Measurements from ENCODE around the gene ARPC4. TPM values are rescaled to one million over a fixed set of nuclear protein-coding genes. Genes with fewer than 3 reads are reported as not detected.

ARPC4 gene
- total and polyA plus RNA-seq, 10 of the 15 experiments (the other 5 are each of a cell fraction or from before 2014, with no cell fraction given) = 42.0 to 354 (median 268) TPM

DNA sequence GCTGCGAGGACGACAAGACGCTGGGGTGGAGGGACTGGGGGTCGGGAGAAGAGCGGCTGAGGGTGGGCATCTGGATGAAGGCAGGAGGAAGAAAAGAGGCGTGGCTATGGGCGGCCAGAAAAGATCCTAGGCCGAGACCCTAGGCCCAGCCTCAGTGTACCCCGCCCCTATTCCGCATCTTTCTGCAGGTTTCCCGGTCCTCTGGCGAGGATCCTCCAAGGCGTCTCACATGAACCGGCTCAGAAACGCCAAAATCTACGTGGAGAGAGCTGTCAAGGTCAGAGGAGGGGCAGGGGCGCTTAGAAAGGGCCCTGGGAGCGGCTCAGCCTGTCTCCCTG lies 17.5 kb downstream of the ARPC4 start:
- Histone ChIP-seq H3K79me2 (ENCODE audit: control insufficient read depth, insufficient read depth, low read length) (no peaks in the 10 kb centered on the region), H3K9ac (ENCODE audit: control insufficient read depth, insufficient read depth, low read length) (peak overlapping the region; percentile 80), H4K20me1 (ENCODE audit: control insufficient read depth, insufficient read depth) (no peaks in the 10 kb centered on the region), H3K4me1 (ENCODE audit: control insufficient read depth, insufficient read depth, low read length) (peaks cover 13% of the 10 kb centered on the region), H3K27ac (ENCODE audit: control insufficient read depth, insufficient read depth) (no peak overlapping the region), H3K27me3 (replicated peaks in 1 of 2; ENCODE audit: control insufficient read depth in 2 of 2, insufficient read depth in 2 of 2, low read length in 1 of 2) (no peaks in the 10 kb centered on the region), H2AFZ (ENCODE audit: control insufficient read depth, low read depth, low read length) (peak overlapping the region; percentile 52), H3K4me2 (ENCODE audit: control insufficient read depth, insufficient read depth) (peak overlapping the region; percentile 90), H3K9me3 (replicated peaks; ENCODE audit: control insufficient read depth, insufficient read depth, low read length) (no peaks in the 10 kb centered on the region), H3K36me3 (ENCODE audit: control insufficient read depth in 2 of 2, insufficient read depth in 2 of 2, low read length in 1 of 2) (peaks cover 10 to 17% of the 10 kb centered on the region in 2 experiments; a peak in 3 of 4 replicates), H3K4me3 (peak overlapping the region; percentile 81; the same call in 1 of the 2 replicates)
- no peak for DNase-seq (ENCODE audit: low read depth, low spot score)
- intact Hi-C loops (cut with micrococcal nuclease; ENCODE audit: unreplicated experiment) (no loop called here), in situ Hi-C loops (cut with MboI) (no loop called here)
- ChIA-PET CTCF (no interaction called here), RAD21 (ENCODE audit: unreplicated experiment) (interaction anchor here (2.0 kb wide), 1 partner anchor 28 kb away, joined by 6 read pairs; no protein-coding TSS in a partner anchor), SMC1A (ENCODE audit: uncharacterized antibody, unreplicated experiment) (no interaction called here), POLR2A (no interaction called here)
- 50% methylated on average over 18 of the region's 18 CpGs for WGBS (ENCODE audit: insufficient coverage, insufficient replicate concordance, low lambda C conversion rate, missing lambda C conversion rate)
- no TSS peak for BruUV-seq (replicated peaks)
- no peak for ATAC-seq
- no peak for FAIRE-seq
- TF ChIP-seq PML (IDR thresholded peaks at IDR 0.05; ENCODE audit: low read length) = no peak
- TF ChIP-seq POLR2AphosphoS5 (IDR thresholded peaks at IDR 0.05; ENCODE audit: low read length) = 0 out of 2 replicates have a peak, but pooled peaks have one; percentile 9

DNA sequence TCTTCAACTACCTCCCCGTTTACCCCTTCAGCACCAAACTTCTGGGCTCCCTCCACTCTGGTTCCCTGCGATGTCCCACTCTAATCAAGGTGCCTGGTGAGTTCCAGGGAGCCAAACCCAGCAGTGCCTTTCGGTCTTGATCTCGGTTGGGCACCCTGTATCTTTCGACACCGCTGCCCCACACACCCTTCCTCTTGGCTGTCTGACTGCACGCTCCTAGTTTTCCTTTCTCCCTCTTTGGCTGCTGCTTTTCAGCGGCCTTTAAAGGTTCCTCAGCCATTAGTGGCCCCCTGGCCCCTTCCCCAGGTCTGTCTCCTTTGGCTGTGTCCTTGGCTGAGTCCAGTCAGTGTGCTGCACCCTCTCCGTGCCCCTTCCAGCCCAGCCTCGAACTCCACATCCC lies 18.0 kb downstream of the ARPC4 start:
- Histone ChIP-seq H3K36me3 (ENCODE audit: control insufficient read depth in 2 of 2, insufficient read depth in 2 of 2, low read length in 1 of 2) (peaks cover 6 to 12% of the 10 kb centered on the region in 2 experiments; a peak in 3 of 4 replicates), H3K79me2 (ENCODE audit: control insufficient read depth, insufficient read depth, low read length) (no peaks in the 10 kb centered on the region), H3K4me3 (no peak overlapping the region), H4K20me1 (ENCODE audit: control insufficient read depth, insufficient read depth) (no peaks in the 10 kb centered on the region), H3K9ac (ENCODE audit: control insufficient read depth, insufficient read depth, low read length) (no peak overlapping the region), H2AFZ (ENCODE audit: control insufficient read depth, low read depth, low read length) (no peak overlapping the region), H3K4me2 (ENCODE audit: control insufficient read depth, insufficient read depth) (no peak overlapping the region), H3K4me1 (ENCODE audit: control insufficient read depth, insufficient read depth, low read length) (peaks cover 13% of the 10 kb centered on the region), H3K27ac (ENCODE audit: control insufficient read depth, insufficient read depth) (no peak overlapping the region), H3K27me3 (replicated peaks in 1 of 2; ENCODE audit: control insufficient read depth in 2 of 2, insufficient read depth in 2 of 2, low read length in 1 of 2) (no peaks in the 10 kb centered on the region), H3K9me3 (replicated peaks; ENCODE audit: control insufficient read depth, insufficient read depth, low read length) (no peaks in the 10 kb centered on the region)
- ATAC-seq = no peak
- no peak for FAIRE-seq
- no TSS peak for BruUV-seq (replicated peaks)
- in situ Hi-C loops (cut with MboI) (no loop called here), intact Hi-C loops (cut with micrococcal nuclease; ENCODE audit: unreplicated experiment) (no loop called here)
- RAD21 ChIA-PET (ENCODE audit: unreplicated experiment) = no interaction called here
- WGBS (ENCODE audit: insufficient coverage, insufficient replicate concordance, low lambda C conversion rate, missing lambda C conversion rate) = 93% methylated on average over 10 of the region's 10 CpGs
- POLR2A ChIA-PET = no interaction called here
- no peak for DNase-seq (ENCODE audit: low read depth, low spot score)
- CTCF ChIA-PET = interaction anchor here (1.2 kb wide), 1 partner anchor 16 kb away, joined by 4 read pairs; no protein-coding TSS in a partner anchor
- SMC1A ChIA-PET (ENCODE audit: uncharacterized antibody, unreplicated experiment) = no interaction called here
- TF ChIP-seq RB1 (IDR thresholded peaks at IDR 0.05; ENCODE audit: borderline replicate concordance) (no peak), PAX5 (IDR thresholded peaks at IDR 0.05; ENCODE audit: borderline replicate concordance, low read depth, low read length) (no peak), MEF2A (IDR thresholded peaks at IDR 0.05; ENCODE audit: insufficient read depth, low read depth, low read length) (no peak), NR2C2 (IDR thresholded peaks at IDR 0.05; ENCODE audit: borderline replicate concordance, control insufficient read depth, insufficient read length, low read depth) (no peak), SPI1 (IDR thresholded peaks at IDR 0.05; ENCODE audit: borderline replicate concordance, insufficient read depth, low read depth, low read length) (no peak), TBL1XR1 (IDR thresholded peaks at IDR 0.05; ENCODE audit: low read depth, low read length) (no peak), FOXK2 (IDR thresholded peaks at IDR 0.05) (no peak), BCL11A (IDR thresholded peaks at IDR 0.05; ENCODE audit: low read depth, low read length) (no peak), EED (IDR thresholded peaks at IDR 0.05; ENCODE audit: low read depth) (no peak), SUZ12 (IDR thresholded peaks at IDR 0.05; ENCODE audit: unreplicated experiment) (no peak)
- TF ChIP-seq, protein P1, sequence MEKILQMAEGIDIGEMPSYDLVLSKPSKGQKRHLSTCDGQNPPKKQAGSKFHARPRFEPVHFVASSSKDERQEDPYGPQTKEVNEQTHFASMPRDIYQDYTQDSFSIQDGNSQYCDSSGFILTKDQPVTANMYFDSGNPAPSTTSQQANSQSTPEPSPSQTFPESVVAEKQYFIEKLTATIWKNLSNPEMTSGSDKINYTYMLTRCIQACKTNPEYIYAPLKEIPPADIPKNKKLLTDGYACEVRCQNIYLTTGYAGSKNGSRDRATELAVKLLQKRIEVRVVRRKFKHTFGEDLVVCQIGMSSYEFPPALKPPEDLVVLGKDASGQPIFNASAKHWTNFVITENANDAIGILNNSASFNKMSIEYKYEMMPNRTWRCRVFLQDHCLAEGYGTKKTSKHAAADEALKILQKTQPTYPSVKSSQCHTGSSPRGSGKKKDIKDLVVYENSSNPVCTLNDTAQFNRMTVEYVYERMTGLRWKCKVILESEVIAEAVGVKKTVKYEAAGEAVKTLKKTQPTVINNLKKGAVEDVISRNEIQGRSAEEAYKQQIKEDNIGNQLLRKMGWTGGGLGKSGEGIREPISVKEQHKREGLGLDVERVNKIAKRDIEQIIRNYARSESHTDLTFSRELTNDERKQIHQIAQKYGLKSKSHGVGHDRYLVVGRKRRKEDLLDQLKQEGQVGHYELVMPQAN (conservative IDR thresholded peaks at IDR 0.05) = no peak
